ENCODE measurements around the gene DENND5A.

DNA sequence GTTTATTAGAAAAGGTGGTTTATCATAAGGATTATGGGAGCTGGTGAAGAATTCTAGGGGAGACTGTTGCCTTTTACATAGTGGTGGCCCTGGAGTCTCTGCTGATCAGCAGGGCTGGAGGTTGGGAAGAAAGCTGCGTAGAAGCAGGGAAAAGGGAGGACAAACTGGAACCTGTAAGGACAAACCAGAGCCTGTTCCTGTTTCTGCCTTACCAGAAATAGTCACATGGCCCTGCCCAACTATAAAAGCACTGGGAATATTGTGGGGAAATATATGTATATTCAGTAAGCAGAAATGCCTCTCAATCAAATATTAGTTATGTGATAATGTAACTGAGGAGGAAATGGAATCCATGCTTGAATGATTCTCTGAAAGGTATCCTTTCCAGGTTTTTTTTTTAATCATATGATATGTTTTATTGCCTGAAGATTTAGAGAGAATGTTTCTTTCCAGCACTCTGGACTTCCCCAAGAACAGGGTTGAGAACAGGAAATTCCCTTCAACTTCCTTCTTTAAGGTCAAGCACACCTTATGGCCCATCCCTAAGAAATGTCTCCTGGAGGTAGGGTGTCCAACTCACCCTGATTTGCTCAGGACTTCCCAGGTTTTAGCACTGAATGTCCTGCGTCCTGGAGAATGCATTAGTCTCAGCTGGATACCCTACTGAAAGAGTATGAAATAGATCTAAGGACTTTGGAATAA lies 139.8 kb downstream of the DENND5A start:
- TF ChIP-seq, protein P1, sequence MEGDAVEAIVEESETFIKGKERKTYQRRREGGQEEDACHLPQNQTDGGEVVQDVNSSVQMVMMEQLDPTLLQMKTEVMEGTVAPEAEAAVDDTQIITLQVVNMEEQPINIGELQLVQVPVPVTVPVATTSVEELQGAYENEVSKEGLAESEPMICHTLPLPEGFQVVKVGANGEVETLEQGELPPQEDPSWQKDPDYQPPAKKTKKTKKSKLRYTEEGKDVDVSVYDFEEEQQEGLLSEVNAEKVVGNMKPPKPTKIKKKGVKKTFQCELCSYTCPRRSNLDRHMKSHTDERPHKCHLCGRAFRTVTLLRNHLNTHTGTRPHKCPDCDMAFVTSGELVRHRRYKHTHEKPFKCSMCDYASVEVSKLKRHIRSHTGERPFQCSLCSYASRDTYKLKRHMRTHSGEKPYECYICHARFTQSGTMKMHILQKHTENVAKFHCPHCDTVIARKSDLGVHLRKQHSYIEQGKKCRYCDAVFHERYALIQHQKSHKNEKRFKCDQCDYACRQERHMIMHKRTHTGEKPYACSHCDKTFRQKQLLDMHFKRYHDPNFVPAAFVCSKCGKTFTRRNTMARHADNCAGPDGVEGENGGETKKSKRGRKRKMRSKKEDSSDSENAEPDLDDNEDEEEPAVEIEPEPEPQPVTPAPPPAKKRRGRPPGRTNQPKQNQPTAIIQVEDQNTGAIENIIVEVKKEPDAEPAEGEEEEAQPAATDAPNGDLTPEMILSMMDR (IDR thresholded peaks at IDR 0.05) = no peak
- TF ChIP-seq POLR2A (IDR thresholded peaks at IDR 0.05) = no peak

All from suprapubic skin (tissue), 3 donors.